Fibroblast of lung (primary cell): Measurements from ENCODE around the gene AKR1B15.

Experiments
- CTCF ChIP-seq, 2 donors: IDR thresholded peaks in 1 of 2; conservative IDR thresholded peaks in 1 of 2; 1 replicate in 1 of 2; 2 replicates in 1 of 2; pipeline ENCODE4 v1.5.1; 2011 to 2012; ENCODE audit warnings: low read length in 2 of 2, control low read depth in 1 of 2, inconsistent platforms in 1 of 2, low read depth in 1 of 2, mild to moderate bottlenecking in 1 of 2
- EZH2 ChIP-seq: IDR thresholded peaks from 2 replicates; pipeline ENCODE4 v1.5.1; 2012; ENCODE audit warnings: low read length, control low read depth, mild to moderate bottlenecking; ENCODE audit errors: missing control alignments

DNA sequence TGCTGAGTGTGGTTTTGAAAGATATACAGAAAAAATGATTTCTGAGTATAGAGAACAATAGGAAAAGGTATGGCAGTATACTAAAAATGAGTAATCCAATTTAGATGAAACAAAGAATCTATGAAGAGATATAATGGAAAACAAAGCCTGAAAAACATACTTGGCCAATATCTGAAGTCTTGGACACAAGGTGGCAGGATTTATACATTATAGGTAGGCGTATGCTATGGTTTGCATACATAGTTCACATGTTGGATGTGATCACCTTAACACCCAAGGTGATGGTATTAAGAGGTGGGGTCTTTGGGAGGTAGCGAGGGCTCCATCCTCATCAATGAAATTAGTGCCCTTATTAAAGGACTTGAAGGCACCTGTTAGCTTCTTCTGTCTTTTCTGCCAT lies 63.3 kb downstream of the AKR1B15 start:
- TF ChIP-seq CTCF (conservative IDR thresholded peaks at IDR 0.05 in 1 of 2, IDR thresholded peaks at IDR 0.05 in 1 of 2; ENCODE audit: low read depth in 1 of 2, low read length in 2 of 2) (no peak), EZH2 (no peak)
